Skin of body (tissue), 2 donors: ENCODE data around the gene AXL. TPM values are rescaled to one million over a fixed set of nuclear protein-coding genes. Genes with fewer than 3 reads are reported as not detected.
A peak's percentile ranks its signal among the peaks of the same experiment; 100 is the strongest.
"Not testable (repeated sequence)": the region's sequence is repeated elsewhere in the genome, so short reads cannot be mapped to it uniquely, and the experiment has no call there.

ENCODE experiments used
- DNase-seq: peaks from one replicate; lab custom pipeline; 2025; lab: John Stamatoyannopoulos, UW
- total RNA-seq: library from RNA; depleted of rRNA; stranded (reverse); fragments of >200 nt; gene quantifications from one replicate; pipeline ENCODE4 v1.2.3, GENCODE V29; 2014

Gene AXL
- total RNA-seq, 1 donor from 2014 or later, result 36.2 TPM

DNA sequence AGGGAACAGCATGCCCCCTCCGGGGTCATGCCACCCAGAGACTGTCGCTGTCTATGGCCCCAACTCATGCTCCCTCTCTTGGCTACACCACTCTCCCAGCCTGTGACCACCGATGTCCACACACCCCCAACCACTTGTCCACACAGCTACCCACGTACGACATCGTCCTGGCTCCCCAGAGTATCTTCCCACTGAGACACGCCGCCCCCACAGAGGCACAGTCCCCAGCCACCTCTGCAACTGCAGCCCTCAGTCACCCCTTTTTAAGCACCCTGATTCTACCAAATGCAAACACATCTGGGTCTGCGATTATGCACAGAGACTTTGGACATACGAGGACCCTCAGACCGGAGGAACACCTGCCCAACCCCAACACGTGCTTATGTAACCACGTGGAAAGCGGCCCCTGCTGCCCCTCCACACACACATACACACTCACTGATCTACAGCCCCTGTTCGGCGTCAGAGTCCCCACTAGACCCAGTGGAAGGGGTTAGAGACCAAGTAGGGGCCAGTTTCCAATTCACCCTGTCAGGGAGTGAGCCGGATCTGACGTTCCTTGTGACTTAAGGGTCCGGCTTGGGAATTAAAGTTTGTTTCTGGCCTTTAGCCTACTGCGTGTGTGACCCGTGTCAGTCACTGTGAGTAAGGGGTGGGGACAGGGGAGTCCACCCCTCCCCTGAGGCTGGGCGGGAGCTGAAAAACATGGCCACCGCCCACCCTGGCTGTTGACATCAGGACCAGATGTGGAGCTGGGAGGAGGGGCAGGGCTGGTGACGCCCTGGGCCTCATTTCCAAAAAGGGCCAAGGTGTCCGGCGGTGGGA is 11.9 kb upstream of the AXL start:
- DNase-seq, result peak; percentile 80

DNA sequence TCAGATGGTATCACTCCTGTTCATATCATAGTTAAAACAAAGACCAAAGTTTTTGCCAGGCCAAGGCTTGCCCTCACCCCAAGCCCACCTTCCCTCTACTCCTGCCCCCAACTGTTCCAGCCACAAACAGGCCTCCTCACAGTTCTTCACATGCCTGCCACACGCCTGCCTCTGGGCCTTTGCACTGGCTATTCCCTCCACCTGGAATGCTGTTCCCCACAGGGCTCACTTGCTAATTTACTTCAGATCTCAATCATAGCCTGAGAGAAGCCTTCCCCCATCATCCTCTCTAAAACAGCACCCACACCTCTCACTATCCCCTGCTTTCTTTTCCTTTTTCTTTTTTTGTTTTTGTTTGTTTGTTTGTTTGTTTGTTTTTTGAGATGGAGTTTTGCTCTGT is 4.9 kb upstream of the AXL start:
- no peak for DNase-seq

DNA sequence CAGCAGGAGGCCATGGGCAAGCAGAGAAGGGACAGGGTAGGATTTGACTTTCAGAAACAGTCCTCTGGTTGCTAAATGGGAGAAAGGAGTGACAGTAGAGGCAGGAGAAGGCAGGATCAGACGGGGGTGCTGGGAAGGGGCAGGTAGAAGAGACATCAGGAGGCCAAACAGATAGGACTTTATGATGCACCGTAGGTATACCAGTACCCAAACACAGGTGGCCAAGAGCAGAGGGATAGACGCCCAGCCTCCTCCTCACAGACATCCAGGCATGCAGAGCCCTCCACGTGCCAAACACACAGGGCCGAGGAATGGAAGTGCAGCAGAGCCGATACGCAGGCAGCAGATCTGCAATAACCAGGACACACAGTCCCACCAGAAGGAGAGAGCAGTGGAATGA is 1.3 kb upstream of the AXL start:
- DNase-seq, result no peak

DNA sequence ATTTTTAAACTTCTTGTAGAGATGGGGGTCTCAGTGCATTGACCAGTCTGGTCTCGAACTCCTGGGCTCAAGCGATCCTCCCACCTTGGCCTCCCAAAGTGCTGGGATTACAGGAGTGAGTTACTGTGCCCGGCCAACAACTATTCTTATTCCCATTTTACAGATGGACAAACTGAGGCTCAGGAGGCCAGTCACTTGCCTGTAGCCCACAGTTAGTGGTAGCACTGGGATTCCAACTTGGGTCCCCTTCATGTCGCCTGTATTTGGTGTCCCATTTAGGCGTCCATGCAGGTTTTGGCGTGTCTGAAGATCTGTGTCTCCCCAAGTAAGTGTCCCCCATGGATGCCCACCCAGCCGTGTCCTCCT is 791 bp upstream of the AXL start:
- no peak for DNase-seq

DNA sequence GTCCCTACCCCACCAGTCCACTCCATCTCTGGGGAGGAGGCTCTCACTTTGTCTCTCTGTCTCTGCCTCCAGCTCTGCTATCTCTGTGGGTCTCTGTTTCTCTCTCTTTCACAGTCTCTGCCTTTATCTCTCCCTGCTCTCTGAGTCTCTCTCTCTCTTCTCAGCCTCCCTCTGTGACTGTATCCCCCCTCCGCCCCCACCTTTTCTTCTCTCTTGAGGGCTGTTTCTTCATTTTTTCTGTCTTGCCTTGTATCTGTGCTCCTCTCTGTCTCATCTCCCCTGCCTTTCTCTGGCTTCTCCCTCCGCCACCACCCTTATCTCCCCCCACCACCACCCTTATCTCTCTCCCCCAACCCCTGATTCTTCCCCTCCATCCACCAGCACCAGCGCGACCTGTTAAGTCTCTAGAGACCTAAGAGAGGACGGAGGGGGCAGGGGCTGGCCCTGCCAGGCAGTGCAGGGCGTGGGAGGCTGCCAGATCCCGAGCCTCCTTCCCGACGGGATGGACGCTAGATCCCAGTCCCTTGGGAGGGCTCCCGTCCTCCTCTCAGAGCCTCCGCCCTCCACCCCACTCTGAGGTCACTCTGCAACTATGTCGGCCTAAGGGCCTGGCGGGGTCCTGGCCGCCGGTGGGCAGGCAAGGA is 1.0 kb downstream of the AXL start:
- no peak for DNase-seq

DNA sequence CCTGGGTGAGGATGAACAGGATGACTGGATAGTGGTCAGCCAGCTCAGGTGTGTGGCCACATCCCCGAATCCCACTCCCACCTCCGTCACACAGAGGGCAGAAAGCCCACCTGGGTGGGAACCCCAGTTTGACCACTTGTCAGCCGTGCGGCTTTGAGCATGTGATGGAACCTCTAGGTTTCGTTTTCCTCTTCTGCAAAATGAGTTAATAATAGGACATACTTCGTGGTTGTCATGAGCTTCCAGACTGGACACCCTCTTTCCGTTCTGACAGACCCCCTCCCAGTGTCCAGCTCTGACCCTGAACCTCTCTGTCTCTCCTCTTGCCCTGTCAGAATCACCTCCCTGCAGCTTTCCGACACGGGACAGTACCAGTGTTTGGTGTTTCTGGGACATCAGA is 1.8 kb downstream of the AXL start:
- no peak for DNase-seq

DNA sequence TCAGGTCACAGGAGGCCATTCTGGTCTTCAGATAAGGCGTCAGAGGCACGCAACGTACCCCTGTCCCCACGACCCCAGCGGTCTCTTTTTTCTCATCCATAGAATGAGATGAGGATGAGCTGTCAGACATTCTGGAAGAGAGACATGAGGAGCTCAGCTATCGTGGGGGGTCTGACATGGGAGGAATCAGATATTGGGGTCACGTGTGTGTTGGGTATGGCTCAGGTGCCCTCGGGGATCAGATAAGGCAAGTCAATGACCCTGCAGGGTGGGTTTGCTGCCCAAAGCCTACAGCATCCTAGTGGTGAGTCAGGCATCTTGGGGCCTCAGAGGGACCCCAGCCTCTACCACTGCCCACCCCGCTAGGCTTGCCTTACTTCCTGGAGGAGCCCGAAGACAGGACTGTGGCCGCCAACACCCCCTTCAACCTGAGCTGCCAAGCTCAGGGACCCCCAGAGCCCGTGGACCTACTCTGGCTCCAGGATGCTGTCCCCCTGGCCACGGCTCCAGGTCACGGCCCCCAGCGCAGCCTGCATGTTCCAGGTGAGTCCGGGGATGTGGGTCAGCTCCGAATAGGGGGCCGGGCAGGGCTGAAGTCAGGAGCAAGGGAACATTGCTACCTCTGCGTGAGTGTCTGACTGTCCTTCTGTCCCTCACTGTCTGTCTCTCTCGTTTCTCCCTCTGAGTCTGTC is 2.6 kb downstream of the AXL start:
- DNase-seq, result no peak

DNA sequence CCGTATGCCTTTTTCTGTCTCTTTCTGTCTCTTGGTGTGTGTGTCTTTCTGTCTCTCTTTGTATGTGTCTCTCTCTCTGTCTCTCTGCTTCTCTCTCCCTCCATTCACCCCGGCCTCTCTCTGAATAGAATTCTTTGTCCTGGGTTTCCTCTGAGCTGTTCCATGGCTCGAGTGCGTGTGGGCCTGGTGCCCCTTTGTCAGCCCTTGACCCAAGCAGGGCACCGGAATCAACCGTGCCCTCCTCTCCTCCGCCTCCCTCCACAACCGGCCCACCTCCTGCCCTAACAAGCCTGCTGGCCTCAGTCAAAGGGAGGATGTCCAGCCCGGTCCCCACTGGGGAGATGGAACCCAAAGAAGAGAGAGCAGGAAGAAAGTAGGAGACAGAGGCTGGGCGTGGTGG is 3.2 kb downstream of the AXL start:
- no peak for DNase-seq

DNA sequence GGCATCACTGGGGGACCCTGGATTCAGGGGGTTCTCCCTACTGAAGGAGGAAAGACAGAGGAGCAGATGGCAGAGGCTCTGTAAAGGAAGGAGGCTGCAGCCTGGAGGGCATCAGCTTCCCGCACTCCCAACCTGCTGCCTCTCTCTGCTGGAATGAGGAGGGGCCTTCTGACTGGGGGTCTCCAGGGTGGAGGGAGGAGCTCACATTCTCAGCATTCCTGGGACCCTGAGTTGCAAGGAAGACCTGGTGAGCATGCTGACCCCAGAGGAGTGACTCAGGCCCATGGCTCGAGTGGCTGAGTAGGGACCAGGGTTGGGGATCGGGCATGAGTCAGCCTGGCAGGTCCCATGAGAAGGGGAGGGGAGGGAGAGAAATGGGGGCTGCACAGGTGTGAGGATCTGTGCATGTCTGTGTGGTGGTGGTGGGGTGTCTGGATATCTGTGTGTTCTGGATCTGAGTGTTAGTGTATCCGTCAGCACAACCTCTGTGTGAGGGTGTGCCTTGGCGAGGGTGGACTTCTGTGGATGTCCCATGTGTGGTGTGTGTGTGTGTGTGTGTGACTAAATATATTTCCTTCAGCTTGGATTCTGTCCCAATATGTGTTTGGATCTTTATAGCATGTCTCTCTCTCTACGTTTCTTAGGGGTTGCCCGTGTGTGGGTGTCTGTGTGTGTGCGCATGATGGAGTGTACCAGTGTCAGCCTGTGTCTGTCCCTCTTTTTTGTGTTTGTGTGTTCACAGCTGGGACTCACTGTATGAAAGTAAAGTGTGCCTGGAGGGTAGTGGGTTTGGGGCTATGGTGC is 4.6 kb downstream of the AXL start:
- no peak for DNase-seq

DNA sequence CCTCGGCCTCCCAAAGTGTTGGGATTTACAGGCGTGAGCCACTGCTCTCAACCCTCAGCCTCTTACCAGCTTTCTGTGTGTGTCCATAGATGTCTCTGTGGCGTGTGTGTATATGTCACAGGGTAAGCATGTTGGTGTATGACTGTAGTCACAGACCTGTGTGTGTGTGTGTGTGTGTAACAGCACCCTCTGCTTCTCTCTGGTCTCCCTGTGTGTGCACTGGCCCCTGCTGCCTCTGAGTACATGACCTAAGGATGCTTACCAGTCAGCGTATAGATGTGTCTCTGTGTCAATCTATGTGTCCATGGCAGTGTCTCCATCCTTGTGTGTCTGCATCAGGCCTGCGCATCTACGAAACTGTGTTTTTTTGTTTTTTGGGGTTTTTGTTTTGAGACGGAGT is 5.6 kb downstream of the AXL start:
- DNase-seq, result no peak

DNA sequence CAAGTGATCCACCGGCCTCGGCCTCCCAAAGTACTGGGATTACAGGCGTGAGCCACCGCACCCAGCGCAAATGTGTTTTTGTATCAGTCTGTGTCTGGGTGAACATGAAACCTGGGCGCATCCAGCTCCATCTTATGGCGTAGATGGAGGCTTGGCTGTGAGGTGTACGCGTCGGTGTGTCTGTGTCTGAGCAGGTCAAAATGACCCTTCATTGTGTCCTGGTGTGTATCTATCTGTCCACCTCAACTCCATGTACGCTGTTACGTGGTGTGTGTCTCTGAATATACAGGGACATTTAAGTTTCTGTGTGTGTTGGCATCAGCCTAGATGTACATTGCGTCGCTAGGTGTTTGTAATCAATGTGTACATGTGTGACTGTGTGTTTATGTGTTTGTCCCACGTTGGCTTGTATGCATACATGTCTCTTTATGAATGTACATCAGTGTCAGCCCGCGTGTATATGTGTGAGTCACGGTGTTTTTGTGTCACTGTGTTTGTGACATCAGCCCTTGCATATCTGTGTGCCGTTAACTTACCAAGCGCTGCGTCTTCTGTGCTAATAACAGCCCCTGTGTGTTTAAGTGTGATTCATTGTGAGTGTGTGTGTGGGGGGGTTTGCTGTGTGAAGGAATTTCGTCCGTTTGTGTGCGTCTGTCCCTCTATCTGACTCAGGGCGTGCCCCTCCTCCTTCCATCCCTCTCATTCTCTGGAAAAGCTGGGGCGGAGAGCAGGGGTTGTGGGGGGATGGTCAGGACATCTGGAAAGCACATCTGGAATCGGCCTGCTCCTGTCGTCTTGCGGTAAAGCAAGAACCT is 6.4 kb downstream of the AXL start:
- DNase-seq, result peak; percentile 76

DNA sequence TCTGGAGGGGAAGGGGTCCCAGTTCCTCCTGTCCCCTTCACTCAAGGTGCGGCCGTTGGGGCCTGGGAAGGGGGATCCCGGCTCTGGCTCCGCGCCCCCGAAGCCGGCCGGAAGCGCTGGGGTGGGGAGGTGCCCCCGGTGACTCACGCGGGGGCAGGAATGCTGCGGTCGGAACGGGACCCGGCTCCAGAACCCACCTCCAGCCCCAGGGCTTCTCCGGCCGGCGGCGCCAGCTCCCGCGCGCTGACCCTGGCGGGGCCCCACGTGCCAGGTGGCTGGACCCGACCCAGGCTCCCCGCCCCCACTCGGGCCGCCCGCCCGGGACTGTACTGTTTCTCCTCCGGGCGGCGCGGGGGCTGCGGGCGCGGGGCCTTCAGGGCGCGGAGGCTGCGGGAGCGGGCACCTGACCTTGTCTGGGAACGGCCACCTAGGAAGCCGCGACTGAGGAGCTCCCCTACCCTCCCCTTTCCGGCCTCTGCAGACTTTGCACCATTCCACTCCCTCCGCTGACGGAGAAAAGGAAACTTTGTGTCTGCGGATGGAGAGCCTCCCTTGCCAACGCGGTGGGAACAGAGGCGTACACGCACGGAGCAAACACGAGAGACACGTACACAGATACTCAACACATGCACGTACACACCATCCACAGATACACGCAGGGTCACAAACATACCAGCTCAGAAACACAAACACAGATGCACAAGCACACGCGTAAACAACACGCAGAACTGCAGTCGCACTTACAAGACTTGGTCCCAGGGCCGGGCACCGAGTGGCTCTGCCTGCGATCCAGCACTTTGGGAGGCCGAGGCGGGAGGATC is 7.2 kb downstream of the AXL start:
- peak; percentile 45 for DNase-seq

DNA sequence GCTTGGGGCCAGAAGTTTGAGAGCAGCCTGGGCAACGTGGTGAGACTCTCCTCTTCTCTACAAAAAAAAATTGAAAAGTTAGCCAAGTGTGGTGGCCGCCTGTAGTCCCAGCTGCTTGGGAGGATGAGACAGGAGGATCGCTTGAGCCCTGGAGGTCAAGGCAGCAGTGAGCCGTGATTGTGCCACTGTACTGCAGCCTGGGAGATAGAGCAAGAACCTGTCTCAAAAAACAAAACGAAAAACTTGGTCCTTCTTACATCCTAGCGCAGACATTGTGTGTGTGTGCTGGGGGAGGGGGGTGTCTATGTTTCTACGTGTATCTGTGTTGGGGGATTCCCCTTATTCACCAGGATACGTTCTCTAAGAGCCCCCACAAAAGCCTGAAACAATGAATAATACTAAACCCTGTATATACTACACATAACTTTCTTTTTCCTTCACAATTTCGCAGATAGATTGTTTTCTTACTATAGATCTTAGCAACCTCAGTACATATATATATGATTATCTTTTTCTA is 7.9 kb downstream of the AXL start:
- no peak for DNase-seq

DNA sequence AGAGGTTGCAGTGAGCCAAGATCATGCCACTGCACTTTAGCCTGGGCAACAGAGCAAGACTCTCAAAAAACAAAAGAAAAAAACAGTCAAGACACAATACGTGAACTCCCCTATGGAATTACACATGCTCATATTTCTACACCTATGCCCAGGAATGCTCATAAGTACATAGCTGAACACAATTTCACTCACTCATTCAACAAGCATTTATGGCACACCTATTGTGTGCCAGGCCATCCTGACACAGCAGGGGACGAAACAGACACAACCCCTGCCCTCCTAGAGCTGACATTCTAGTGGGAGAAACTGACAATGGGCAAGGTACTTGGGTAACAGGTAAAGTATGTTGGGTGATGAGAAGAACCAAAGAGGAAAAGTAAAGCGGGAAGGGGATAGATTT is 9.5 kb downstream of the AXL start:
- DNase-seq, result no peak

DNA sequence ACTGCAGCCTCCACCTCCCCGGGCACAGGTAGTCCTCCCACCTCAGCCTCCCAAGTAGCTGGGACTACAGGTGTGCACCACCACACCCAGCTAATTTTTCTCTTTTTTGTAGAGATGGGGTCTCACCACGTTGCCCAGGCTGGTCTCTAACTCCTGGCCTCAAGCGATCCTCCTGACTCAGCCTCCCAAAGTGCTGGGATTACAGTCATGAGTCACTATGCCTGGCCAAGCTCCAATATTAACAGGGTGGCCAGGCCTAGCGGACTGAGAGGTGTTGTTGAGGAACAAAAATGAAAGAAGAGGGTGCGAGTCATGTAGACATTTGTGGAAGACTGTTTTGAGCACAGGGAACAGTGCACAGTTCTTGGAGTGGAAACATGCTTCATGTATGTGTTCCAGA is 10.3 kb downstream of the AXL start:
- DNase-seq, result not testable (repeated sequence)

DNA sequence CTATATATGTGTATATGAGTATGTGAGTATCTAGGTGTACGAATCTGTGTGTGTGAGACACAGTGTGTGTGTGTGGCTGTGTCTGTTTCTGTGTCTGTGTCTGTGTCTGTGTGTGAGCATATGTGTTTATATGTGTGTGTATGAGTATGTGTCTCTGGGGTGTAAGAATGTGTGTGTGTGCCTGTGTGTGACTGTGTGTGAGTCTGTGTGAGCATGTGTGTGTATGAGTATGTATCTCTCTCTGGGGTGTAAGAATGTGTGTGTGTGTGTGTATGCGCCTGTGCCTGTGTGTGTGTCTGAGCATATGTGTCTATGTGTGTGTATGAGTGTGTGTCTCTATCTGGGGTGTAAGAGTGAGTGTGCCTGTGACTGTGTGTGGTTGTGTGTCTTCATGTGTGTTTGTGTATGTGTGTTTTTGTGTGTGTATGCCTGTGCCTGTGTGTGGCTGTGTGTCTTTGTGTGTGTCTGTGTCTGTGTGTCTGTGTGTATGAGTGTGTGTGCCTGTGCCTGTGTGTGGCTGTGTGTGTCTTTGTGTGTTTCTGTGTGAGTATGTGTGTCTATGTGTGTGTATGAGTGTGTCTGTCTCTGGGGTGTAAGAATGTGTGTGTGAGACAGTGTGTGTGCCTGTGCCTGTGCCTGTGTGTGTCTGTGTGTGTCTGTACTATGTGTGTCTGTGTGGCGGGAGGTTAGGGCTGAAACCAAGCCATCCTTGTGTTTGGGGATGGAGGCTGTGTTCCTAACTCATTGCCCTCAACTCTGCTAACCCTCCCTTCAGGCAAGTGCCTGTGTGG is 11.2 kb downstream of the AXL start:
- no peak for DNase-seq

DNA sequence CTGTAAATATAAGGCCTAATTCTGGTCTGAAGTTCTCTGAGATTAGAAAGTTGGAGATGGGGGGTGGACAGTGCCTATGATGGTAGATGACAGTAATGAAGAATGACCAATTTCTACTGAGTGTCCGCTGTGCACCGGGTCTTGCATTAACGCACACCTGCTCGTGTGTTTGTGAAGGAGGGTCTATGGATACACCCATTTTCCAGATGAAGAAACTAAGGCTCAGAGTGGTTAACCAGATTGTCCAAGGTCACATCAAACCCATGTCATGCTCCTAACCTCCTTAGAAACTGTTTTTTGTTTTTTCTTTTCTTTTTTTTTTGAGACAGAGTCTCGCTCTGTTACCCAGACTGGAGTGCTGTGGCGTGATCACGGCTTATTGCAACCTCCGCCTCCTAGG is 13.7 kb downstream of the AXL start:
- no peak for DNase-seq

DNA sequence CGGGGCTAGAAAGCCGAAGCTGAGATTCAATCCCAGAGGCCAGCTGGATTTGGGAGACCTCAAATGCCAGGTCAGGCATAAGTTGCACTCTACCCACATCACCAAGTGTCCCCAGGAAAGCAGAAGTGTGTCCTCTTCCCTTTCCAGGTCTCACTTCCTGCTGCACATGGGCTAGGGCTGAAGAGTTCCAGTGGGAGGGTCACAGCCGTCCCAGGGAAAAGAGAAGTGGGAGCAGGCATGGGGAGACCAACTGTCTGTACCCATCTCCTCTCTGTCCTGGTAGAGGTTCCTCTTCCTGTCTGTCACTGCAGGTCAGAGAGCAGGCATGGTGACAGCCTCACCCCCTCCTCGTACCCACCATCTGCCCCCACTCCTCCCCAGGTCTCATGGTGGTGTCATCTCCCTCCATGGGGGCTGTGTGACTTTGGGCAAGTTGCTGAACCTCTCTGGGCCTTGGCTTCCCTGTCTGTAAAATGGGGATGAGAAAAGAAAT is 14.8 kb downstream of the AXL start:
- no peak for DNase-seq
